Measurements from ENCODE around the gene PTPRD.

The PTPRD gene

DNA sequence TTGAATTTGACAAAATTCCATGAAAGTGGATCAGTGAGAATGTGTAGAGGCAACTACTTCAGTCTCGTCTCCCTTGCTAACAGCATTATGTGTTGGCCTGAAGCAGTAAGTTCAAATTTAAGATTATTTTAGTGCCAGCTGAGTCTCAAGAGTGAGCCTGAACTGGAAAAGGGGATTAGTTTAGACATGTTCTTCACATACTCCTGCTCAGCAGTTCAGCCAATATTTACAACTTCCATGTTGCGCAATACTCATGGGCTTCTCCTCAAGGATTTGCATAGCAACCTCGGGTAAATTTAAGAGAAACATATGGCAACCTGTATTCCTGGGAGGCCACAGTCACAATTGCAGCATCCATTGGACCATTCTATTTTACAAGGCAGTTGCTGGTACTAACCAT, 553.8 kb downstream of the PTPRD start:
- no peak for DNase-seq (ENCODE audit: low read depth in 2 of 2, low spot score in 1 of 2)

DNA sequence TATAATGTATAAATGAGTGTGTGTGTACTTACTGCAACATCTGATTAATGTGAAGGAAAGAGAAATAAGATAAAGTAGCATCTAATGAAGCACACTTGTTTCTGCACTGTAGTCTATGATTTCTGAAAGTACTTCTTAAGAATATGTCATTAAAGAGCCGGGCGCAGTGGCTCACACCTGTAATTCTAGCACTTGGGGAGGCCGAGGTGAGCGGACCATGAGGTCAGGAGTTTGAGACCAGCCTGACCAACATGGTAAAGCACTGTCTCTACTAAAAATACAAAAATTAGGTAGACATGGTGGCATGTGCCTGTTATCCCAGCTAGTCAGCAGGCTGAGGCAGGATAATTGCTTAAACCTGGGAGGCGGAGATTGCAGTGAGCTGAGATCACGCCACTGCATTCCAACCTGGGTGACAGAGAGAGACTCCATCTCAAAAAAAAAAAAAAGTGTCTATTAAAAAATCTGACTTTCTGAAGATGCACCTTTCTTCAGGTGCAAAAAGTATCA, 556.9 kb downstream of the PTPRD start:
- DNase-seq (ENCODE audit: low read depth in 2 of 2, low spot score in 1 of 2) = no peak

DNA sequence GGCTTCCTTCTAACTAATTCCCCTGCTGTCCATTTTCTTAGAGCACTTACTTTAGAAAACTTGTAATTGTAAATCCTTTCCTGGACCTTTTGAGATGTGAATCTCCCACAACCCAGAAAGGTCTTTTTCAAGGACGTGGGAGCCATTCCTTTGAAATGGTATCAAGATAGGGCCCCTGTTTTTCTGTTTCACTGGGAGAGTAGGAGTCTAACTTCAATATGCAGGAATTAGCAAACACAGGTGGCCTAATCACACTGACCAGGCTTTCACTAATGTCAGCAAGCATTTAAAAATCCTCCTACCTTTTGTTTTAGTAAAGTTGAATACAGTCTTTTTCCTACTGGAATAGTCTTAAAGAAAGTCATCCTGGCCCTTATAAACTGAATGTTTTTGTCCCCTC, 558.3 kb downstream of the PTPRD start:
- DNase-seq (ENCODE audit: low read depth in 2 of 2, low spot score in 1 of 2) = no peak

DNA sequence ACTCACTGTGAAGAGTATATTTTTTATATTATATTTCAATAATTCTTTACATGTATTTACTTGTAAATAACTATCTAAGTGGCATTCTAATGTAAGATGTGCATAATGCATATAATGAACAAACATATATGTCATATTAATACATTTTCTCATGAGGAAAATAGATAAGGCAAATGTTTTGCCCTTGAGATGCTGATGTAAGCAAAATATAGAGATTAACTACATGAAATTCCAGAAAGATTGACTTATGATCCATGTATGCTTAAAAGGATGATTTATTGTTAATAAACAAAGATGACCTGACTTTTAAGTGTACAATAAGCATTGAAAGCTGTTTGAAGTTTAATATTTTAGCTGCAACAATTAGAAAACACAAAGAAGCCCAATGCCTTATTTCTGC, 559.9 kb downstream of the PTPRD start:
- DNase-seq (ENCODE audit: low read depth in 2 of 2, low spot score in 1 of 2) = no peak

GRCh38 chr9:10052181-10052580, 560.6 kb downstream of the PTPRD start:
- DNase-seq (ENCODE audit: low read depth in 2 of 2, low spot score in 1 of 2) = no peak

- DNase-seq (ENCODE audit: low read depth in 2 of 2, low spot score in 1 of 2) = no peak
Observed at GRCh38 chr9:10050016-10050415, 562.8 kb downstream of the PTPRD start.

DNA sequence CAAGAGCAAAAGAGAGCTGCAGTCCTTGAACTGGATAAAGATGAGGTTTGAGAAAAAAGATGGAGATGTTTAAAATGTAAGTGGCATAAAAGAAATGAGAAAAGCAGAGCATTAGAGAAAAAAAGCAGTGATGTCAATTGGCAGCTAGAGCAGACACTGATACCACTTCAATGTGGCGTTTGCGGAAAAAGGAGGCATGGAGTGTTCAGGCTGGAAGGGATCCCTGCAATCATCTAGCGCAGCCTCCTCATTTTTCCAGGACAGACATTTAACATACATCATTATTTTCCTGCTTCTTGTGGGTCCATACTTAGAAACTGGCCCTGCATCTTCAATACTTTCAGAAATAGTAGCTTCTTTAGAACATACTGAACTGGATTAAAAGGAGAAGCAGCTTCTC, 563.8 kb downstream of the PTPRD start:
- DNase-seq (ENCODE audit: low read depth in 2 of 2, low spot score in 1 of 2) = no peak

- no peak for DNase-seq (ENCODE audit: low read depth in 2 of 2, low spot score in 1 of 2)
Observed at GRCh38 chr9:10045598-10045997, 567.2 kb downstream of the PTPRD start.

DNA sequence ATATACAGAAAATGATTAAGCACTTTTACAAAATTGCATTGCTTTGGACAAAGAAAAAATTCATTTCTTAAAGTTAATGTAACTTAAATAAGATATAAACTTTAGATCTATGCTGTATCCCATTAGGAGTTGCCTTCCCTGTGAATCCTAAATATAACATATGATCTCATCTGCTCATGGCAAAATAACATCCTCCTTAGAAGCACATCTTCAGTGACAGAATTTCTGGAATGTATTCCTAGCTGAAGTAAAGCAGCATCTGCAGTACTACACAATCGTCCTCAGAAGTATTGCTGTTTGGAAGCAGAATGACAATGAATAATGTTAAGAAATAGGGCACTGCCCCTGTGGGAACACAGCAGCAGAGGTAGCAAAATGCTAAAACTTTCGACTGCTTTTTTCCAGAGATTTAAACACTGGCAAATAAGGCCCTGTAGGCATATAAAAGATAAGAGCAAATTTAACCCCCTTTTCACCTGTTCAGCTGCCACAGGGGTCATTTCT, 571.0 kb downstream of the PTPRD start:
- DNase-seq (ENCODE audit: low read depth in 2 of 2, low spot score in 1 of 2) = no peak

GRCh38 chr9:10036095-10036494, 576.7 kb downstream of the PTPRD start:
- DNase-seq (ENCODE audit: low read depth in 2 of 2, low spot score in 1 of 2) = no peak

GRCh38 chr9:10032166-10032565, 580.6 kb downstream of the PTPRD start:
- DNase-seq (ENCODE audit: low read depth in 2 of 2, low spot score in 1 of 2) = no peak

DNA sequence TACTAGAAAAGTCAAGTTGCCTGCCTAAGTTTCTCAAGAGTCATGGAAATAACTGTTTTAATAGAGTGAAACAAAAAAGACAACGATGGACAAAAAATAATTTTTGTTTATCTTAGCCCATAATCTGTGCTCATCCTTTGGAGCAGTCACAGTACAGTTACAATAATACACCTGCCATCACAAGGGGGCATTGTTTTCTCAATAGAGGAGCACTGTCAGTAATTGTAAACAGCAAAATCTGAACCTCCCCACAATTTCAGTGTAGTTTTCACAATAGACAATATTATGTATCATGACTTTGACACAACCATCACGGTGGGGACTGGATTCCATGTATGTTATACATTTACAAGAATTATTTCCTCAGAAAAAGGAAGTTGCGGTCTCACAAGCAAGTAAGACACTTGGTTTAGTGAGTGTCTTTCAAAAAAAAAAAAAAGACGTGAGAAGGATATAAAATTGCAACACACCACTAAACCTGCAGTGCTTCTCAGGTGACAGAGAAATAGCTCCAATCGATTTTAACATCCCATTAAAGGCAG, 586.3 kb downstream of the PTPRD start:
- no peak for DNase-seq (ENCODE audit: low read depth in 2 of 2, low spot score in 1 of 2)

- DNase-seq (ENCODE audit: low read depth in 2 of 2, low spot score in 1 of 2) = no peak
Observed at GRCh38 chr9:10015755-10016154, 597.0 kb downstream of the PTPRD start.

- DNase-seq (ENCODE audit: low read depth in 2 of 2, low spot score in 1 of 2) = no peak
Observed at GRCh38 chr9:10014889-10015288, 597.9 kb downstream of the PTPRD start.

- DNase-seq (ENCODE audit: low read depth in 2 of 2, low spot score in 1 of 2) = no peak
Observed at GRCh38 chr9:10009401-10009800, 603.4 kb downstream of the PTPRD start.

GRCh38 chr9:10008101-10008799, 604.6 kb downstream of the PTPRD start:
- no peak for DNase-seq (ENCODE audit: low read depth in 2 of 2, low spot score in 1 of 2)

GRCh38 chr9:10007356-10007755, 605.4 kb downstream of the PTPRD start:
- no peak for DNase-seq (ENCODE audit: low read depth in 2 of 2, low spot score in 1 of 2)

DNA sequence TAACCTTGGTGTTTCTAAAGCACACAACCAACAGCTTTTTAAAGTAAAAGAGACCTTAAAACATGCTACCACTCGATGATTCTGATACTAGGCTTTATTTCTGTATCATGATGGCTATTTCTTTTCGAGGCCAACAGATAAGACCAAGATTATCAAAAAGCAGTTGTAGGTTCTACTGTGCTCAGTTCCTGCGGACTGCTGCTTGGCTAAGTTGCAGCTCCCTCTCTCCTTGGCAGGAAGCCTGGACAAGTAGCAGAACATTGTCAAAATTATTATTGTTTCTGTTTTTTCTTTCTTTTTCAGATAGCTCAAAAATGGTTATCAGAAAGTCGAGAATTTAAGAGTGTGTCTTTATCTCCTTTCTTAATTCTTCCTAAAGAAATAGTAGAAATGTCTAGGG, 607.6 kb downstream of the PTPRD start:
- no peak for DNase-seq (ENCODE audit: low read depth in 2 of 2, low spot score in 1 of 2)

DNA sequence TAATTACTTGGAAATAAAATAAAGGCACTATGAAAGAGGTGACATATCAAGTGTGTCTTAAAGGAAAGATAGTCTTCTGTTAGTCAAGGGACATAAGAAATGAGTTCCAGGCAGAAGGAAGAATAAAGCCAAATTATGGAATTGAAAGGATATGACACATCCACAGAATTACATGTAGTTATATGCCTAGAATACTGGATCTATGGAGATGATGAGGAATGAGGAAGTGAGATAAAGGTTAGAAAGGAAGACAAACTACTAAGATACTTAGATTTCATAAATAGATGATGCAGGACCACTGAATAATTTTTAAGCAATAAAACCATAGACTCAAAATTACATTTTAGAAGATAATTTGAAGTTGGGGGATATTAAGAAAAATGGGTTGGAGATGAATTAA, 609.8 kb downstream of the PTPRD start:
- DNase-seq (ENCODE audit: low read depth in 2 of 2, low spot score in 1 of 2) = no peak

DNA sequence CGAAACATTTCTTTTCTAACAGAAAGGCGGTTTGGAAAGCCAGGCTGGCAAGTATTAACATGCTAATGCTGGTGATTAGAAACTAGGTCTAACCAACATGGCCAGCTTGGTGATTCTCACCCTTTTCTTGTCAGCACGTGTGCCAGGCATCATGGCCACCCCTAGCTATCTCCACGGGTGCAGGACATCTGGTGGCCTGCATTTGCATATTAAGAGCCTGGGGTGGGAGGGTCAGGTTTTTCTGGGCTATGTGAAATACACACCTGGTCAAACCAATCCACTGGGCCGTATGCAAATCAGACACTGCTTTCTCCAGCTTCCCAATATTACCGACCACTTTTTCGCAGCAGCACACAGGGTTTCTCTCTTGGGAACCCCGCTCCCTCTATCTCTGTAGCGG, 612.1 kb downstream of the PTPRD start:
- no peak for DNase-seq (ENCODE audit: low read depth in 2 of 2, low spot score in 1 of 2)

- no peak for DNase-seq (ENCODE audit: low read depth in 2 of 2, low spot score in 1 of 2)
Observed at GRCh38 chr9:9998491-9999287, 614.1 kb downstream of the PTPRD start.

- no peak for DNase-seq (ENCODE audit: low read depth in 2 of 2, low spot score in 1 of 2)
Observed at GRCh38 chr9:9997585-9997984, 615.2 kb downstream of the PTPRD start.

Data from stimulated activated CD8-positive, alpha-beta memory T cell treated with anti-CD3 and anti-CD28 coated beads, Interleukin-4, amount 100 ng/mL, for 1 hour (primary cell).